ENCODE data around the gene EXOC3L2. TPM values are rescaled to one million over a fixed set of nuclear protein-coding genes. Genes with fewer than 3 reads are reported as not detected.

The EXOC3L2 gene
- total RNA-seq, 1 experiment from 2014 or later, result not detected

- H3K27ac ChIP-seq (ENCODE audit: low read depth, low read length), result no peak overlapping the region
- no peak overlapping the region for H2AFZ ChIP-seq (ENCODE audit: low read depth, low read length, poor library complexity, severe bottlenecking)
- no peaks in the 10 kb centered on the region for H3K79me2 ChIP-seq (ENCODE audit: insufficient read depth, low read length)
- H3K4me1 ChIP-seq (ENCODE audit: control insufficient read depth in 1 of 2, insufficient read depth in 2 of 2, low read length in 2 of 2), result no peaks in the 10 kb centered on the region
- H3K9me3 ChIP-seq (ENCODE audit: control insufficient read depth in 1 of 2, insufficient read depth in 1 of 2, low read depth in 1 of 2, low read length in 2 of 2), result no peaks in the 10 kb centered on the region
- no peak for DNase-seq (ENCODE audit: low read depth, low spot score)
- H3K4me2 ChIP-seq (ENCODE audit: low read length), result no peak overlapping the region
- TF ChIP-seq REST (IDR thresholded peaks at IDR 0.05; ENCODE audit: low read depth), result no peak
- peak in 2 of 3 experiments; percentile 33 to 37; a peak in 3 of 6 replicates for TF ChIP-seq CTCF (IDR thresholded peaks at IDR 0.05 in 2 of 3, conservative IDR thresholded peaks at IDR 0.05 in 1 of 3; ENCODE audit: borderline replicate concordance in 1 of 3, insufficient read depth in 1 of 3, low read depth in 2 of 3, low read length in 2 of 3)
- TF ChIP-seq RAD21 (IDR thresholded peaks at IDR 0.05; ENCODE audit: low read depth), result peak; percentile 70
- RAD21 ChIA-PET (ENCODE audit: low non-redundant PET in 1 of 2, low total read pairs in 2 of 2, uncharacterized antibody in 2 of 2, unreplicated experiment in 2 of 2), result no interaction called here
- CTCF ChIA-PET, result interaction anchor here (0.9 to 1.4 kb wide), 3 partner anchors 138 to 278 kb away, joined by 3 to 7 read pairs (median 5); no protein-coding TSS in a partner anchor
- H3K9me2 ChIP-seq (ENCODE audit: insufficient read depth), result no peaks in the 10 kb centered on the region
- intact Hi-C loops (cut with micrococcal nuclease), result loop anchor here (1.0 kb wide), 1 partner anchor 138 kb away; no protein-coding TSS in a partner anchor
- peak; percentile 69 for ATAC-seq
- H3K36me3 ChIP-seq (ENCODE audit: control insufficient read depth in 1 of 2, insufficient read depth in 2 of 2, low read length in 2 of 2), result no peaks in the 10 kb centered on the region
- BruUV-seq (replicated peaks), result no TSS peak
- H4K20me1 ChIP-seq (ENCODE audit: insufficient read depth), result no peaks in the 10 kb centered on the region
- H3K27me3 ChIP-seq (ENCODE audit: insufficient read depth, low read length), result no peaks in the 10 kb centered on the region
- POLR2A ChIA-PET, result no interaction called here
- H3K4me3 ChIP-seq (replicated peaks in 1 of 2; ENCODE audit: low read depth in 1 of 2, low read length in 2 of 2), result no peak overlapping the region
- H3K9ac ChIP-seq (ENCODE audit: low read length), result no peak overlapping the region
Measured at GRCh38 chr19:45200568-45200967, 44.6 kb downstream of the EXOC3L2 start.

Data from HCT116 (cell line).